ENCODE data around the gene ECE2. TPM values are rescaled to one million over a fixed set of nuclear protein-coding genes. Genes with fewer than 3 reads are reported as not detected.
"Not testable (repeated sequence)": the region's sequence is repeated elsewhere in the genome, so short reads cannot be mapped to it uniquely, and the experiment has no call there.

The ECE2 gene
- polyA plus RNA-seq, 1 donor, result not detected

- DNase-seq (ENCODE audit: low read depth), result no peak
Observed at GRCh38 chr3:184336547-184337398, 61.0 kb downstream of the ECE2 start.

- peak; percentile 62 for DNase-seq (ENCODE audit: low read depth)
Observed at GRCh38 chr3:184337399-184337714, 61.5 kb downstream of the ECE2 start, which contains the start of gene FAM131A. Gene FAM131A (plus strand): TSS chr3:184337600. CDS start chr3:184337631, 31 bp downstream.

GRCh38 chr3:184337981-184338380 is 62.2 kb downstream of the ECE2 start:
- no peak for DNase-seq (ENCODE audit: low read depth)

GRCh38 chr3:184338511-184338945 is 62.7 kb downstream of the ECE2 start:
- no peak for DNase-seq (ENCODE audit: low read depth)

GRCh38 chr3:184339001-184339400 is 63.2 kb downstream of the ECE2 start:
- DNase-seq (ENCODE audit: low read depth), result no peak

- DNase-seq (ENCODE audit: low read depth), result not testable (repeated sequence)
Observed at GRCh38 chr3:184339451-184340135, 63.8 kb downstream of the ECE2 start.

GRCh38 chr3:184341925-184342324 is 66.1 kb downstream of the ECE2 start:
- DNase-seq (ENCODE audit: low read depth), result no peak

Other genes starting within 250 kb of the ECE2 start
- gene HTR3D, start 244.3 kb upstream of the ECE2 start, polyA plus RNA-seq (ENCODE audit: insufficient read length), result not detected
- not detected for gene HTR3C, start 223.0 kb upstream of the ECE2 start, polyA plus RNA-seq (ENCODE audit: insufficient read length)
- not detected for gene HTR3E, start 179.0 kb upstream of the ECE2 start, polyA plus RNA-seq (ENCODE audit: insufficient read length)
- gene EIF2B5, start 140.7 kb upstream of the ECE2 start, polyA plus RNA-seq (ENCODE audit: insufficient read length), result 36.4 TPM
- gene DVL3, start 120.6 kb upstream of the ECE2 start, polyA plus RNA-seq (ENCODE audit: insufficient read length), result 85.7 TPM
- 177 TPM for gene AP2M1, start 101.2 kb upstream of the ECE2 start, polyA plus RNA-seq (ENCODE audit: insufficient read length)
- 53.2 TPM for gene ABCF3, start 89.8 kb upstream of the ECE2 start, polyA plus RNA-seq (ENCODE audit: insufficient read length)
- gene VWA5B2, start 46.4 kb upstream of the ECE2 start, polyA plus RNA-seq (ENCODE audit: insufficient read length), result 0.40 TPM
- 21.5 TPM for gene ALG3, start 27.1 kb upstream of the ECE2 start, polyA plus RNA-seq (ENCODE audit: insufficient read length)
- gene EEF1AKMT4, start 26.4 kb upstream of the ECE2 start, polyA plus RNA-seq (ENCODE audit: insufficient read length), result 1.4 TPM
- gene CAMK2N2, start 14.5 kb upstream of the ECE2 start, polyA plus RNA-seq (ENCODE audit: insufficient read length), result not detected
- gene PSMD2, start 23.2 kb downstream of the ECE2 start, polyA plus RNA-seq (ENCODE audit: insufficient read length), result 163 TPM
- gene EIF4G1, start 38.6 kb downstream of the ECE2 start, polyA plus RNA-seq (ENCODE audit: insufficient read length), result 171 TPM
- gene FAM131A, start 61.6 kb downstream of the ECE2 start, polyA plus RNA-seq (ENCODE audit: insufficient read length), result 8.8 TPM
- gene CLCN2, start 85.6 kb downstream of the ECE2 start, polyA plus RNA-seq (ENCODE audit: insufficient read length), result 3.7 TPM
- gene POLR2H, start 85.7 kb downstream of the ECE2 start, polyA plus RNA-seq (ENCODE audit: insufficient read length), result 45.6 TPM
- gene THPO, start 102.2 kb downstream of the ECE2 start, polyA plus RNA-seq (ENCODE audit: insufficient read length), result 1.8 TPM
- gene CHRD, start 104.0 kb downstream of the ECE2 start, polyA plus RNA-seq (ENCODE audit: insufficient read length), result 19.2 TPM